PFSK-1 (cell line): Measurements from ENCODE around the gene GNAT2.

Source experiments
- FOXP2 ChIP-seq: optimal IDR thresholded peaks from 2 replicates; pipeline ENCODE3; 2011; ENCODE audit warnings: borderline replicate concordance, control low read depth, inconsistent platforms; ENCODE audit not compliant: insufficient read depth; ENCODE audit errors: extremely low read length, extremely low read depth
- POLR2AphosphoS5 ChIP-seq: IDR thresholded peaks from 2 replicates; pipeline ENCODE4 v1.6.1; 2012; ENCODE audit warnings: low read depth, mild to moderate bottlenecking, control low read depth, low read length, moderate library complexity
- REST ChIP-seq, 2 experiments: IDR thresholded peaks; 2 replicates each; pipeline versions ENCODE4 v1.6.1 to v1.8.0; 2011 to 2012; ENCODE audit warnings: low read depth in 2 of 2, low read length in 2 of 2, control low read depth in 1 of 2, inconsistent platforms in 1 of 2, mild to moderate bottlenecking in 1 of 2, moderate library complexity in 1 of 2; ENCODE audit not compliant: insufficient read depth in 1 of 2
- SIN3A ChIP-seq: IDR thresholded peaks from 2 replicates; pipeline ENCODE4 v1.6.1; 2012; ENCODE audit warnings: mild to moderate bottlenecking, low read length, moderate library complexity, borderline replicate concordance; ENCODE audit not compliant: insufficient read depth
- TAF1 ChIP-seq: IDR thresholded peaks from 2 replicates; pipeline ENCODE4 v1.6.1; 2012; ENCODE audit warnings: low read length, control low read depth, borderline replicate concordance; ENCODE audit not compliant: insufficient read depth

- no peak for TF ChIP-seq SIN3A
- TF ChIP-seq POLR2AphosphoS5 = no peak
- no peak for TF ChIP-seq REST (IDR thresholded peaks at IDR 0.05; ENCODE audit: insufficient read depth in 1 of 2, low read depth in 2 of 2, low read length in 2 of 2)
- TF ChIP-seq TAF1 = no peak
- TF ChIP-seq FOXP2 = no peak
Measured at GRCh38 chr1:109592916-109593315, 26.5 kb downstream of the GNAT2 start.
